ENCODE results near the gene OLA1. TPM values are rescaled to one million over a fixed set of nuclear protein-coding genes. Genes with fewer than 3 reads are reported as not detected.

The OLA1 gene
- total RNA-seq, 4 donors from 2014 or later = 72.7 to 85.1 (median 78.3) TPM

GRCh38 chr2:174183076-174183475, 65.3 kb downstream of the OLA1 start:
- Histone ChIP-seq H3K4me1 (peaks cover 0 to 4% (median 0%) of the 10 kb centered on the region in 3 donors), H3K27ac (no peak overlapping the region), H3K9me3 (no peaks in the 10 kb centered on the region), H3K4me3 (no peak overlapping the region), H3K27me3 (no peaks in the 10 kb centered on the region), H3K36me3 (no peaks in the 10 kb centered on the region)
- intact Hi-C loops (cut with DNase I) = no loop called here
- no peak for DNase-seq
- TF ChIP-seq, protein P1, sequence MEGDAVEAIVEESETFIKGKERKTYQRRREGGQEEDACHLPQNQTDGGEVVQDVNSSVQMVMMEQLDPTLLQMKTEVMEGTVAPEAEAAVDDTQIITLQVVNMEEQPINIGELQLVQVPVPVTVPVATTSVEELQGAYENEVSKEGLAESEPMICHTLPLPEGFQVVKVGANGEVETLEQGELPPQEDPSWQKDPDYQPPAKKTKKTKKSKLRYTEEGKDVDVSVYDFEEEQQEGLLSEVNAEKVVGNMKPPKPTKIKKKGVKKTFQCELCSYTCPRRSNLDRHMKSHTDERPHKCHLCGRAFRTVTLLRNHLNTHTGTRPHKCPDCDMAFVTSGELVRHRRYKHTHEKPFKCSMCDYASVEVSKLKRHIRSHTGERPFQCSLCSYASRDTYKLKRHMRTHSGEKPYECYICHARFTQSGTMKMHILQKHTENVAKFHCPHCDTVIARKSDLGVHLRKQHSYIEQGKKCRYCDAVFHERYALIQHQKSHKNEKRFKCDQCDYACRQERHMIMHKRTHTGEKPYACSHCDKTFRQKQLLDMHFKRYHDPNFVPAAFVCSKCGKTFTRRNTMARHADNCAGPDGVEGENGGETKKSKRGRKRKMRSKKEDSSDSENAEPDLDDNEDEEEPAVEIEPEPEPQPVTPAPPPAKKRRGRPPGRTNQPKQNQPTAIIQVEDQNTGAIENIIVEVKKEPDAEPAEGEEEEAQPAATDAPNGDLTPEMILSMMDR (IDR thresholded peaks at IDR 0.05) = no peak
- TF ChIP-seq POLR2A (IDR thresholded peaks at IDR 0.05) = no peak
- 60 to 77% methylated on average over 1 of the region's 1 CpG for WGBS, 2 donors

GRCh38 chr2:174181368-174181767, 67.0 kb downstream of the OLA1 start:
- WGBS, 2 donors = 91 to 97% methylated on average over 5 of the region's 5 CpGs
- Histone ChIP-seq H3K9me3 (no peaks in the 10 kb centered on the region), H3K4me3 (no peak overlapping the region), H3K27ac (no peak overlapping the region), H3K4me1 (peaks cover 0 to 4% (median 0%) of the 10 kb centered on the region in 3 donors), H3K36me3 (no peaks in the 10 kb centered on the region), H3K27me3 (no peaks in the 10 kb centered on the region)
- TF ChIP-seq, protein P1 (IDR thresholded peaks at IDR 0.05) = no peak
- TF ChIP-seq POLR2A (IDR thresholded peaks at IDR 0.05) = no peak
- intact Hi-C loops (cut with DNase I) = no loop called here
- no peak for DNase-seq

- H3K9me3 ChIP-seq = no peaks in the 10 kb centered on the region
- no peak for TF ChIP-seq POLR2A (IDR thresholded peaks at IDR 0.05)
- TF ChIP-seq, protein P1 (IDR thresholded peaks at IDR 0.05) = no peak
- H3K27me3 ChIP-seq = no peaks in the 10 kb centered on the region
- H3K27ac ChIP-seq = no peak overlapping the region
- H3K4me3 ChIP-seq = no peak overlapping the region
- H3K4me1 ChIP-seq = peaks cover 0 to 4% (median 0%) of the 10 kb centered on the region in 3 donors
- intact Hi-C loops (cut with DNase I) = no loop called here
- no peaks in the 10 kb centered on the region for H3K36me3 ChIP-seq
- DNase-seq = no peak
Observed at GRCh38 chr2:174180726-174181236, 67.6 kb downstream of the OLA1 start.

DNA sequence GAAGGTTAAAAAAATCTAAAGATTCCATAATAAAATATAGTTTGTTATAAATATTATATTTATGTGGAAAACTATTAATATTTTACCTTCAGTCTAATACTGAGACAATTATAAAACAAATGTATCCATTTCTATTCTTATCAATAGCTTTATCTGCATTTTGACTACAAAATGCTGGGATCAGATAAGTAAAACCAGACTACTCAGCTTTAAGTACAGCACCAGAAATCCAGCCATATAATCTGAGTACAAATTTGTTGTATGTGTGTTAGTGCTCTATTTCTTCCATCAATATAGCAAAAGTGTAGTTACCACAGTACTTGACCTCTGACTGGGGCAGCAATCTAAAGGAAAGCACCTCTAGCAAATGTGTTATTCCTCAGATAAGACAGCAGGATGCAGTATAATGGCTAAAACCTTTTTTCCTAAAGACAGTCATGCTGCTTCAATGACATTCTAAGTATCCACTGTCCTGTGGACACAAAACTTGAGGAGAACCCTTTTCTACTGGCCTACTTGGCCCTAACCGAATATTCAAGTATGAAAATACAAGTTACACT, 68.1 kb downstream of the OLA1 start:
- Histone ChIP-seq H3K4me3 (no peak overlapping the region), H3K36me3 (no peaks in the 10 kb centered on the region), H3K27ac (no peak overlapping the region), H3K4me1 (peaks cover 0 to 4% (median 0%) of the 10 kb centered on the region in 3 donors), H3K9me3 (no peaks in the 10 kb centered on the region), H3K27me3 (no peaks in the 10 kb centered on the region)
- intact Hi-C loops (cut with DNase I) = no loop called here
- DNase-seq = no peak
- WGBS, 2 donors = 87 to 92% methylated on average over 1 of the region's 1 CpG
- no peak for TF ChIP-seq POLR2A (IDR thresholded peaks at IDR 0.05)
- TF ChIP-seq, protein P1 (IDR thresholded peaks at IDR 0.05) = no peak

GRCh38 chr2:174177316-174177890, 70.9 kb downstream of the OLA1 start:
- Histone ChIP-seq H3K4me3 (no peak overlapping the region), H3K9me3 (peaks cover 0 to 9% (median 4%) of the 10 kb centered on the region in 3 donors), H3K4me1 (no peaks in the 10 kb centered on the region), H3K36me3 (peaks cover 0 to 5% (median 0%) of the 10 kb centered on the region in 3 donors), H3K27me3 (no peaks in the 10 kb centered on the region), H3K27ac (no peak overlapping the region)
- intact Hi-C loops (cut with DNase I) = no loop called here
- no peak for DNase-seq
- WGBS, 2 donors = 33 to 46% methylated on average over 2 of the region's 2 CpGs
- TF ChIP-seq, protein P1 (IDR thresholded peaks at IDR 0.05) = no peak
- TF ChIP-seq POLR2A (IDR thresholded peaks at IDR 0.05) = no peak

Data from esophagus squamous epithelium (tissue), 5 donors.